Measurements from ENCODE around the gene HECW1.

Gene HECW1

DNA sequence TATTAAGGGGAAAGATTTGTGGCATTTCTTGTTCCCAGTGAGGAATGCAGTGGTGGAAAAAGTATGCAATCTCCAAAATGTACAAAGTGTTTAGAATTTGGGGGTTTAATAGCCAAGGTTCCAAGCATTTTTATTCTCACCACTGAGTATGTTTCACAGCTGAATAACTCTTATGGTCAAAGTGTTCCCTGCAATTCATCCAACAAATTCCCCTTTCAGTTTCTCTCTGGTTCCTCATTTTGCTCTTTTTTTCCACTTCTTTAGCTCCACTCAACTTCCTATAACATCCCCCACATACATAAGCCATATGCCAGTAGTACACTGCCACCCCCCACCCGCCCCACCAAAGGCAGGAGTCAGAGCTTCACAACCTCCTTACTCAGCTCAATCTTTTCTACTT is 4.6 kb downstream of the HECW1 start:
- no peak overlapping the region for H3K4me2 ChIP-seq (ENCODE audit: low read depth, low read length, poor library complexity, severe bottlenecking)
- TF ChIP-seq, protein P1, sequence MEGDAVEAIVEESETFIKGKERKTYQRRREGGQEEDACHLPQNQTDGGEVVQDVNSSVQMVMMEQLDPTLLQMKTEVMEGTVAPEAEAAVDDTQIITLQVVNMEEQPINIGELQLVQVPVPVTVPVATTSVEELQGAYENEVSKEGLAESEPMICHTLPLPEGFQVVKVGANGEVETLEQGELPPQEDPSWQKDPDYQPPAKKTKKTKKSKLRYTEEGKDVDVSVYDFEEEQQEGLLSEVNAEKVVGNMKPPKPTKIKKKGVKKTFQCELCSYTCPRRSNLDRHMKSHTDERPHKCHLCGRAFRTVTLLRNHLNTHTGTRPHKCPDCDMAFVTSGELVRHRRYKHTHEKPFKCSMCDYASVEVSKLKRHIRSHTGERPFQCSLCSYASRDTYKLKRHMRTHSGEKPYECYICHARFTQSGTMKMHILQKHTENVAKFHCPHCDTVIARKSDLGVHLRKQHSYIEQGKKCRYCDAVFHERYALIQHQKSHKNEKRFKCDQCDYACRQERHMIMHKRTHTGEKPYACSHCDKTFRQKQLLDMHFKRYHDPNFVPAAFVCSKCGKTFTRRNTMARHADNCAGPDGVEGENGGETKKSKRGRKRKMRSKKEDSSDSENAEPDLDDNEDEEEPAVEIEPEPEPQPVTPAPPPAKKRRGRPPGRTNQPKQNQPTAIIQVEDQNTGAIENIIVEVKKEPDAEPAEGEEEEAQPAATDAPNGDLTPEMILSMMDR (conservative IDR thresholded peaks at IDR 0.05; ENCODE audit: low read length): no peak
- no peak for TF ChIP-seq EZH2phosphoT487 (IDR thresholded peaks at IDR 0.05; ENCODE audit: borderline replicate concordance)

DNA sequence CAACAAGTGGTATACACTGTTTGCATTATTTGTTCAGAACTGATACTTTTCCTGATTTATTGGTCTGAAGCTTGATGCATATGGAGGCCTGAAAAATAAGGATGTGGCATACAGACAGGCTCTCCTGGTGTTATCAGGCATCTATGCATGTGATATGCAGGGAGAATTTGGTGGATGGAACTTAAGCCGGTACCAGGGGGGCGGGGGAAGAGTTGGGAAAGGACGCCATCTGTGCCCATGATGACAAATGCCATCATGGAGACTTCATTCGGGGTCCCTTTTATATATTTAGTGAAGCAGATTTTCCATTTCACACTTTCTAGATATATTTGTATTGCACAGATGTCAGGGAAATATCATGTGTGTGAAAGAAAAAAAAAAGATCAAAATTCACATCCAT is 5.4 kb downstream of the HECW1 start:
- no peaks in the 10 kb centered on the region for H3K9me2 ChIP-seq (replicated peaks; ENCODE audit: low read depth, low read length)
- no peaks in the 10 kb centered on the region for H3K9me3 ChIP-seq (ENCODE audit: insufficient read depth, low read depth, low read length)
- H4K20me1 ChIP-seq (ENCODE audit: insufficient read depth, low read length, poor library complexity, severe bottlenecking): no peaks in the 10 kb centered on the region
- no peak for TF ChIP-seq EZH2phosphoT487 (IDR thresholded peaks at IDR 0.05; ENCODE audit: borderline replicate concordance)
- TF ChIP-seq, protein P1 (conservative IDR thresholded peaks at IDR 0.05; ENCODE audit: low read length): no peak
- H3K36me3 ChIP-seq (ENCODE audit: insufficient read depth, low read length): no peaks in the 10 kb centered on the region
- no peaks in the 10 kb centered on the region for H3K79me2 ChIP-seq (ENCODE audit: insufficient read depth, low read length)
- no peaks in the 10 kb centered on the region for H3F3A ChIP-seq (ENCODE audit: low read depth)
- H3K27me3 ChIP-seq (ENCODE audit: insufficient read depth, low read length, poor library complexity, severe bottlenecking): no peaks in the 10 kb centered on the region
- H3K4me1 ChIP-seq (ENCODE audit: insufficient read depth, low read length, poor library complexity, severe bottlenecking): no peaks in the 10 kb centered on the region
- no peak overlapping the region for H2AFZ ChIP-seq (ENCODE audit: low read length)
- no peak overlapping the region for H3K4me3 ChIP-seq (ENCODE audit: low read length, poor library complexity, severe bottlenecking)
- no peak overlapping the region for H3K4me2 ChIP-seq (ENCODE audit: low read depth, low read length, poor library complexity, severe bottlenecking)
- no peak overlapping the region for H3K9ac ChIP-seq (ENCODE audit: low read depth, low read length, poor library complexity, severe bottlenecking)

More for the DNA sequence above, 4.6 kb downstream of the HECW1 start:
- H3K9ac ChIP-seq (ENCODE audit: low read depth, low read length, poor library complexity, severe bottlenecking): no peak overlapping the region
- no peaks in the 10 kb centered on the region for H3K4me1 ChIP-seq (ENCODE audit: insufficient read depth, low read length, poor library complexity, severe bottlenecking)
- H2AFZ ChIP-seq (ENCODE audit: low read length): no peak overlapping the region
- no peaks in the 10 kb centered on the region for H3K79me2 ChIP-seq (ENCODE audit: insufficient read depth, low read length)
- H3K27me3 ChIP-seq (ENCODE audit: insufficient read depth, low read length, poor library complexity, severe bottlenecking): no peaks in the 10 kb centered on the region
- H3F3A ChIP-seq (ENCODE audit: low read depth): no peaks in the 10 kb centered on the region
- no peaks in the 10 kb centered on the region for H3K9me3 ChIP-seq (ENCODE audit: insufficient read depth, low read depth, low read length)
- no peaks in the 10 kb centered on the region for H3K36me3 ChIP-seq (ENCODE audit: insufficient read depth, low read length)
- no peaks in the 10 kb centered on the region for H4K20me1 ChIP-seq (ENCODE audit: insufficient read depth, low read length, poor library complexity, severe bottlenecking)
- H3K4me3 ChIP-seq (ENCODE audit: low read length, poor library complexity, severe bottlenecking): no peak overlapping the region
- H3K9me2 ChIP-seq (replicated peaks; ENCODE audit: low read depth, low read length): no peaks in the 10 kb centered on the region

DNA sequence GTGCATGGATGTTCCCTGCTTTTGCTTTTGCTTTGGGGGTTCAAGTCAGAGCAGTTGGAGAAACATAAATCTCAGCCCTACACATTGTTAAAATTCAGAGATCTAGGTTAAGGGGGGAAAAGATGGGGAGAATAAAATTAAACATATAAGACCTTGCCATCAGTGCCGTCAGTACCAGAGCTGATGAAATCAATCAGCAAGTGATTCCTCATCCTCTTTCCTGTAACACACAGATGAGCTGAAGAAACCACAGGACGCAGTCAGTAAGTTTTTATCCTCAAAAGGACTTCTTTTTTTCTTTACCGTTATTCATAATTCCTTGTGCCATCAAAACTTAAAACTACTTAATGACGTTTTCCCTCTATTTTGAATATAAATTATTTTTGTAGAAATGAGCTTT is 5.9 kb downstream of the HECW1 start:
- Histone ChIP-seq H3K4me3 (ENCODE audit: low read length, poor library complexity, severe bottlenecking) (no peak overlapping the region), H3K4me1 (ENCODE audit: insufficient read depth, low read length, poor library complexity, severe bottlenecking) (no peaks in the 10 kb centered on the region), H3K9me2 (replicated peaks; ENCODE audit: low read depth, low read length) (no peaks in the 10 kb centered on the region), H3K36me3 (ENCODE audit: insufficient read depth, low read length) (no peaks in the 10 kb centered on the region), H2AFZ (ENCODE audit: low read length) (no peak overlapping the region), H3K27me3 (ENCODE audit: insufficient read depth, low read length, poor library complexity, severe bottlenecking) (no peaks in the 10 kb centered on the region), H3K9ac (ENCODE audit: low read depth, low read length, poor library complexity, severe bottlenecking) (no peak overlapping the region), H3F3A (ENCODE audit: low read depth) (no peaks in the 10 kb centered on the region), H3K4me2 (ENCODE audit: low read depth, low read length, poor library complexity, severe bottlenecking) (no peak overlapping the region), H3K9me3 (ENCODE audit: insufficient read depth, low read depth, low read length) (no peaks in the 10 kb centered on the region), H4K20me1 (ENCODE audit: insufficient read depth, low read length, poor library complexity, severe bottlenecking) (no peaks in the 10 kb centered on the region), H3K79me2 (ENCODE audit: insufficient read depth, low read length) (no peaks in the 10 kb centered on the region)
- TF ChIP-seq EZH2phosphoT487 (IDR thresholded peaks at IDR 0.05; ENCODE audit: borderline replicate concordance): no peak
- TF ChIP-seq, protein P1 (conservative IDR thresholded peaks at IDR 0.05; ENCODE audit: low read length): no peak
